Measurements from ENCODE around the gene UBE2F.

UBE2F gene

DNA sequence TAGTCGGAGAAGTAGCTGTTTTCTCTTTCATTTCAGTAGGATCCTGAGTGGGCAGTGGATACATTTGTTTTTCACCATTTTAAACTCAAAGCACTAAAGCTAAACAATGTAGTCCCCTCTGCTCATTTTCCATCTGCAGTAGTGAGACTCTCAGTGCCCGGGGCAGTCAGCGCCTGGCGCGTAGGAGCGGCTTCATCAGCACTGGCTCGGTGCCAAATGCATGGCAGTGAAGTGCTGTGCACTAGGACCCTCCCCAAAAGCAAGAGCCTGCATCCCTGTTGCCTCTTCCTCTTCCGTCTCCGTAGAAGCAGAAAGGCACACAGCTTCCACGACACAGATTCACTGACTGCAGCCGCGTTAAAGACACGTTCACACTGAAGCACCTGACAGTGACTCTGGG, 114.3 kb downstream of the UBE2F start:
- TF ChIP-seq, protein P1, sequence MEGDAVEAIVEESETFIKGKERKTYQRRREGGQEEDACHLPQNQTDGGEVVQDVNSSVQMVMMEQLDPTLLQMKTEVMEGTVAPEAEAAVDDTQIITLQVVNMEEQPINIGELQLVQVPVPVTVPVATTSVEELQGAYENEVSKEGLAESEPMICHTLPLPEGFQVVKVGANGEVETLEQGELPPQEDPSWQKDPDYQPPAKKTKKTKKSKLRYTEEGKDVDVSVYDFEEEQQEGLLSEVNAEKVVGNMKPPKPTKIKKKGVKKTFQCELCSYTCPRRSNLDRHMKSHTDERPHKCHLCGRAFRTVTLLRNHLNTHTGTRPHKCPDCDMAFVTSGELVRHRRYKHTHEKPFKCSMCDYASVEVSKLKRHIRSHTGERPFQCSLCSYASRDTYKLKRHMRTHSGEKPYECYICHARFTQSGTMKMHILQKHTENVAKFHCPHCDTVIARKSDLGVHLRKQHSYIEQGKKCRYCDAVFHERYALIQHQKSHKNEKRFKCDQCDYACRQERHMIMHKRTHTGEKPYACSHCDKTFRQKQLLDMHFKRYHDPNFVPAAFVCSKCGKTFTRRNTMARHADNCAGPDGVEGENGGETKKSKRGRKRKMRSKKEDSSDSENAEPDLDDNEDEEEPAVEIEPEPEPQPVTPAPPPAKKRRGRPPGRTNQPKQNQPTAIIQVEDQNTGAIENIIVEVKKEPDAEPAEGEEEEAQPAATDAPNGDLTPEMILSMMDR (IDR thresholded peaks at IDR 0.05; ENCODE audit: low read depth, low read length), result no peak

DNA sequence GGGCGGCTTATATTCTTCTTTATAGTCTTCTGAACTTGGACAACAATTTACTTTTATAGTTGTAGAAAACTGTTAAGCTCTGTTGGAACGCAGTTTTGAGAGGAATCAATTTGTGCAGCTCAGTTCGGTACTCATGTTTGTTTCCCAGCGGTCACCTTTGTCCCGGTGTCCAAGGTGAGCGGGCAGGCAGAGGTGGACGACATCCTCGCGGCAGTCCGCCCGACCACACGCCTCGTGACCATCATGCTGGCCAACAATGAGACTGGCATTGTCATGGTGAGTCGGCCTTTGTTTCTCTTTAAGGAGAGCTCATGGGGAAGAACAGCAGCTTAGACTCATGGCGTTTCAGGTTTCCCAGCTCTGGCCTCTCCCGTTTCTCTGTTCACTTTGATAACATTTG, 114.7 kb downstream of the UBE2F start:
- DNase-seq (ENCODE audit: low read depth in 2 of 2), result no peak
- H3K4me3 ChIP-seq (replicated peaks in 1 of 2; ENCODE audit: low read depth in 2 of 2, low read length in 2 of 2), result no peak overlapping the region
- TF ChIP-seq, protein P1 (IDR thresholded peaks at IDR 0.05; ENCODE audit: low read depth, low read length), result no peak

More for the DNA sequence above, 114.3 kb downstream of the UBE2F start:
- no peak for DNase-seq (ENCODE audit: low read depth in 2 of 2)
- no peak overlapping the region for H3K4me3 ChIP-seq (replicated peaks in 1 of 2; ENCODE audit: low read depth in 2 of 2, low read length in 2 of 2)

DNA sequence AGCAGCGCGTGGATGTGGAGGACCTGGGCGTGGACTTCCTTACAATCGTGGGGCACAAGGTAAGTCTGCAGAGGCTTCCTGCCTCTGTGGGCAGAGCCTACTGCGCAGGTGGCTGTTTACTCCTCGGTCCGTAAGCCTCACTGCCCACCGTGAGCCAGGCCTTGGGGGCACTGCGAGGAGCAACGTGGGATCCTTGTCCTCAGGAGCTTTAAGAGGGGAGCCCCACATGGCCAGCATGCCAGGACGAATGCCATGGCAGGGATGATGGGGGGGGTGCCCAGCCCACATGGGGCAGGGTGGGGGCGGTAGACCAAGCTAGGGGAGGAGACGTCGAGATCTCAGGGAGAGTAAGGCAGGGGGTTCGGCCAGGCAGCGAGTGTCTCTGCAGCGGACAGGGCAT, 115.3 kb downstream of the UBE2F start:
- TF ChIP-seq, protein P1 (IDR thresholded peaks at IDR 0.05; ENCODE audit: low read depth, low read length), result no peak

DNA sequence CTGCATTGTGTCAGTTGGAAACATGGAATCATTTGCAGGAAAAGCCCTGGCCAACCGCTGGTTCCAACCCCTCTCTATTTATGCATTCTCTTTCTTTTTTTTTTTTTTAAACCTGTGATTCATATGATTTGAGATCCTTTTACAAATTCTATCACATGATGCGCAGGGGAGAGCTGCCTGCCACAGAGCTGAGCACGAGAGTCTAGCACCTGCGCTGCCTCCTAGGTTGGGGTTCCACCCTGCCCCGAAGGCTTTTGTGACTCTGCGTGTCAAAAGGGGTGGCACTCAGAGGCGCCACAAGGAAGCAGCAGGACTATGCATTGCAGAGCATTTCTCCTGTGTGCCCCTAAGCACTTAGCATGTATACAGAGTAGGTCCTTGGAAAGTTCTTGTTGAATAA, 116.0 kb downstream of the UBE2F start:
- no peak for DNase-seq (ENCODE audit: low read depth in 2 of 2)
- TF ChIP-seq, protein P1 (IDR thresholded peaks at IDR 0.05; ENCODE audit: low read depth, low read length), result no peak
- no peak overlapping the region for H3K4me3 ChIP-seq (replicated peaks in 1 of 2; ENCODE audit: low read depth in 2 of 2, low read length in 2 of 2)

More for the DNA sequence above, 115.3 kb downstream of the UBE2F start:
- DNase-seq (ENCODE audit: low read depth in 2 of 2), result no peak
- H3K4me3 ChIP-seq (replicated peaks in 1 of 2; ENCODE audit: low read depth in 2 of 2, low read length in 2 of 2), result no peak overlapping the region

DNA sequence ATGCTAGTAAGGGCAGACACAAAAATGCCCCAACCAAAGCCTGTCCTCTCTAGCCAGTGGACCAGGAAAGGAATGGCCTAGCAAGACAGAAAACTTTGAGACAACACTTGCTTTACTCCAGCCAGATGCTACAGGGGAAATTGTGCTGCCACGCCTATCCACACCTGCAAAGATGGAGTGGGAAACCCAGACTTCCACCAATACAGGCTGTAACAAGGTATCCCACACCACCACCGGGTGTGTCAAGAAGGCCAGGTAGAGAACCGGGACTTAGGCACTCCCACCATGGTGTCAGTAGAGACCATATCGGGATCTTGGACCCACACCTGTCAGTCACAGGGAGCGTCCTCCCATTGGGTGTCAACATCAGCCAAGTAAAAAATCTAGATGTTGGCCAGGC, 117.1 kb downstream of the UBE2F start:
- no peak overlapping the region for H3K4me3 ChIP-seq (replicated peaks in 1 of 2; ENCODE audit: low read depth in 2 of 2, low read length in 2 of 2)
- no peak for DNase-seq (ENCODE audit: low read depth in 2 of 2)
- TF ChIP-seq, protein P1 (IDR thresholded peaks at IDR 0.05; ENCODE audit: low read depth, low read length), result no peak

DNA sequence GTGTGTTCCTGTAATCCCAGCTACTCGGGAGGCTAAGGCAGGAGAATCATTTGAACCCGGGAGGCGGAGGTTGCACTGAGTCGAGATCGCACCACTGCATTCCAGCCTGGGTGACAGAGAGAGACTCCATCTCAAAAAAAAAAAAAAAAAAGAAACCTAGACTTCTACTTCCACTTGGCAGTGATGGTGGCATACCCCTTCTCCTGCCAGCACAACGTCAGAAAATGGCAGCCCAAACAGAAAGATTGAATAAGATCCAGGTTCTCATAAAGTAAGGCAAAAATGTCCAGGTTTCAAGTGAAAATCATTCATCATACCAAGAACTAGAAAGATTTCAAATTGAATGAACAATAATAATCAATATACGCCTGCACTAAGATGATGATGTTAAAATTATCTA, 117.9 kb downstream of the UBE2F start:
- no peak overlapping the region for H3K4me3 ChIP-seq (replicated peaks in 1 of 2; ENCODE audit: low read depth in 2 of 2, low read length in 2 of 2)
- DNase-seq (ENCODE audit: low read depth in 2 of 2), result no peak
- TF ChIP-seq, protein P1 (IDR thresholded peaks at IDR 0.05; ENCODE audit: low read depth, low read length), result no peak

DNA sequence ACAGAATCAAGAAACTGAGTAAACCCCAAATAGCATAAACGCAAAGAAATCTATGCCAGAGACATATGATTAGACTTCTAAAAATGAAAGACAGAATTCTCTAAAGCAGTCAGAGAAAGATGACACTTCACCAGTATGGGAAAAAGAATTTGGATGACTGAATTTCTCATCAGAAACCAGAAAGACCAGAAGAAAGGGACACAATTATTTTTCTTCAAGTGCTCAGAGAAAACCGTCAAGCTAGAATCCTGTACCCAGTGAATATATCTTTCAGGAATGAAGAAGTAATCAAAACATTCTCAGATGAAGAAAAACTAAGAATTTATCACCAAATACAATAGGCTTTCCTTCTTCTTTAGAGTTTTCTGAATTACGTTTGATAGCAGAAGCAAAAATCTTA, 119.1 kb downstream of the UBE2F start:
- H3K4me3 ChIP-seq (replicated peaks in 1 of 2; ENCODE audit: low read depth in 2 of 2, low read length in 2 of 2), result no peak overlapping the region
- no peak for DNase-seq (ENCODE audit: low read depth in 2 of 2)
- TF ChIP-seq, protein P1 (IDR thresholded peaks at IDR 0.05; ENCODE audit: low read depth, low read length), result no peak
